ENCODE results near the gene SRRM4.

GRCh38 chr12:119082496-119082895 lies 101.2 kb downstream of the SRRM4 start:
- TF ChIP-seq CTCF (IDR thresholded peaks at IDR 0.05; ENCODE audit: low read depth, low read length, poor library complexity, severe bottlenecking) (no peak), EZH2phosphoT487 (IDR thresholded peaks at IDR 0.05; ENCODE audit: borderline replicate concordance, low read length) (no peak)

Measured in DOHH2 (cell line).